SH-SY5Y (cell line): ENCODE data around the gene FCN1.

Source experiments
- GATA2 ChIP-seq: IDR thresholded peaks from 2 replicates; pipeline ENCODE4 v1.6.1; 2011; ENCODE audit warnings: mild to moderate bottlenecking, low read depth, low read length
- GATA3 ChIP-seq: IDR thresholded peaks from 2 replicates; pipeline ENCODE4 v1.6.1; 2011; ENCODE audit warnings: low read depth, mild to moderate bottlenecking, low read length, moderate library complexity

Gene FCN1

GRCh38 chr9:134922066-134922931, 4.6 kb upstream of the FCN1 start:
- TF ChIP-seq GATA2 (no peak), GATA3 (no peak)

- TF ChIP-seq GATA2 (no peak), GATA3 (no peak)
Measured at GRCh38 chr9:134919303-134919702, 1.6 kb upstream of the FCN1 start.

GRCh38 chr9:134918646-134919045, 934 bp upstream of the FCN1 start:
- no peak for TF ChIP-seq GATA3

DNA sequence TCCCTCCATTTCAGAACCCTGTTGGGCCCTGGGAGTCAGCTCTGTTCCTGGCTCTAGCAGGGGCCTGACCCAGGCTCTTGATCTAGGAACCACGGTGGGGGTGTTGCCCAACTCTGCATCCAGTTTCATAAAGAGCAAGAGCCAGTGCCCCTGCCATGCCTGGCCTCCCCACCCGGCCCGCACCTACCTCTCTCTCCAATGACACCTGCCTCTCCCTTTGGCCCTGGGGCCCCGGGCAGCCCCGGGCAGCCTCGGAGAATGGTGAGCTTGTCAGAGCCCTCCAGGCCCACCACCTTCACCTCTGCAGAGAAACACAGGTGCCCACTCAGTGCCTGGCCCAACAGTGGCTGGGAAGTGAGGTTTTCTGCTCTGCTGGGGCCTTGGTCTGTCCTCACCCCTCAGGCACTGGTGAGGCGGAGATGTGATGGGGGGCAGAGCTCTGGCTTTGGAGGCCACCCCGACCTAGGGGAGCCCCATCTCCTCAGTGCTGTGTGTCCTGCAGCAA, 1.5 kb downstream of the FCN1 start:
- TF ChIP-seq GATA3: no peak
- TF ChIP-seq GATA2: no peak

DNA sequence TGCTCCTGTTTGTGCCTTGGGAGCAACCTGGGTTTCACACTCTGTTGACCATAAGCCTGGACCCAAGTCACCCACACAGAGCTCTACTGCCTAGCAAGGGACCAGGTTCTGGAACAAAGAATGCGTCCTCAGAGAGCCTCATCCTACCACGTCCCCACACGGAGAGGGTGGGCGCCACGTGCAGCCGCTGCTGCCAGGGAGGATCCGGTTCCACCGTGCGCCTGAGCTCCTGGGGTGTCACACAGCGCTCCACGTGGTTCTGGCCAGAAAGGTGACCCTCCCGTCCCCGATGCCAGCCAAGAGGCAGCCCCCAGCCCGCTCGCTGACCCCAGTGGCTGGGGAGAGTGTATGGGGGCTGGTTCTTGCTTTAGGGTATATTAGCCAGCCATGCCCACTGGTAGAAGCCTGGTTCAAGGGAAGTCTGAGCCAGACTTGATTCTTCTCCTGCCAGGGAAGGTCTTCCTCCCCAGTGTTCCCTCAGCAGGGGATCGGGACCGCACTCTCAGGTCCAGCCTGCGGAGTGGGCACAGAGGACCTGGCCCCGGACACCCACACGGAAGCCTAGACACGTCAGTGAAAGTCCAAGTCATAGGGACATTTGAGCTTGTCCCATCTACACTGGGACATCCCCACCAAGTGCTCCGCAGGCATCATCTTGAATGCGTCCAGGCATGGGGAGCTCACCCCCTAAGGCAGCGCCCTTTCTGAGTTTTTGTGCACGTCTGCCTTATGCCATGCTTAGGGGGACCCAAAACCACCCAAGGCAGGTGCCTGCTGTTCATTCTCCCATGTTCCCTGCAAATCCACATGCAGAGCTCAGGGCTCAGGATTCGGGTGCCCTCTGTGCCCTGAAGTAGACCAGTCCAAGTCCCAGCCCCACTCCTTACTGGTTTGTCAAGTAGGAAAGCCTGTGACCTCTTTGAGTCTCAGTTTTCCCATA, 2.4 kb downstream of the FCN1 start:
- no peak for TF ChIP-seq GATA2
- TF ChIP-seq GATA3: no peak

DNA sequence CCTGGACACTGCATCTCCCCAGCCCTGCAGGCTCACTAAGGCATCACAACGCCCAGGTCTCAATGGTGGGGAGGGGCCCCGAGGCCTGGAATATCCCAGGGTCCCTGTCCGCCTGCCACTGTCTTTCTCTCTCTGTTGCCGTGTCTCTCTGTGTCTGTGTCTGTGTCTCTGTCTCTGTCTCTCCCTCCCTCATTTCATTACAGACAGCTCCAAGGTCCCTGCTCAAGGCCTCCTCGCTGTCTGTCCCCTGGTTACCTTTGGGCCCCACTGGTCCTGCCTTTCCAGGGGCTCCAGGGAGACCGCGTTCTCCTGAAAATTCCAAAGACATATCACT, 3.2 kb downstream of the FCN1 start:
- no peak for TF ChIP-seq GATA2
- no peak for TF ChIP-seq GATA3

- TF ChIP-seq GATA2: no peak
- TF ChIP-seq GATA3: no peak
Measured at GRCh38 chr9:134913713-134914500, 3.8 kb downstream of the FCN1 start.

DNA sequence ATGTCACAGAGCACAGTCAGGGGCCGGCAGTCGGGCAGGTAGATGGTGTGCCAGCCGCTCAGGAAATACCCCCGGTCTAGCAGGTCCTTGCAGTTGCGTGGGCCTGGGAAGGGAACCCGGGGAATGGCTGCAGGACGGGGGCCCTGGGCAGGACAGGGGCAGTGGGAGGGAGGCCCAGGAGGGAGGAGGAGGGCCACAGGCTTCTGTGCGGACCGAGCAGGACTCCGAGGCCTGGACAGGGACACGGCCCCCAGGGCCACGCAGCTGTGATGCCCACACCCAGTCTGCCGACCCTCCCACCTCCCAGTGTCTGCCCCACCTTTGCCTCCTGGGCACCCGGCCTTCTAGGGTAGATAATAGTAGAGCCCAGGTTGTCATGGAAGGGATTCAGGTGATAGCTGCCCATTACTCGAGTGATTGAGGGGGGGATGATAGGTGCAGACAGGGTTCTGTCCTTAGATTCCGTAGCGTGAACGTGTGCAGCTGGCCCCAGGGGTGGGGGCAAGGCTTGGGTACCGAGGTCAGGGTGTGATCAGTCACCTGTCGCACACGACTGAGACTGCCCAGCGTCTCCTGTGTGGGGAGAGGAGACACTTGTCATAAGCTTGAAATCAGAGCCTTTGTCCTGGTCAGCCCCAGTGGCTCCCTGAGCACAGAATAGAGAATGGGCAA, 4.5 kb downstream of the FCN1 start:
- TF ChIP-seq GATA2: no peak
- no peak for TF ChIP-seq GATA3

GRCh38 chr9:134912126-134912840, 5.4 kb downstream of the FCN1 start:
- TF ChIP-seq GATA2: no peak
- TF ChIP-seq GATA3: no peak

DNA sequence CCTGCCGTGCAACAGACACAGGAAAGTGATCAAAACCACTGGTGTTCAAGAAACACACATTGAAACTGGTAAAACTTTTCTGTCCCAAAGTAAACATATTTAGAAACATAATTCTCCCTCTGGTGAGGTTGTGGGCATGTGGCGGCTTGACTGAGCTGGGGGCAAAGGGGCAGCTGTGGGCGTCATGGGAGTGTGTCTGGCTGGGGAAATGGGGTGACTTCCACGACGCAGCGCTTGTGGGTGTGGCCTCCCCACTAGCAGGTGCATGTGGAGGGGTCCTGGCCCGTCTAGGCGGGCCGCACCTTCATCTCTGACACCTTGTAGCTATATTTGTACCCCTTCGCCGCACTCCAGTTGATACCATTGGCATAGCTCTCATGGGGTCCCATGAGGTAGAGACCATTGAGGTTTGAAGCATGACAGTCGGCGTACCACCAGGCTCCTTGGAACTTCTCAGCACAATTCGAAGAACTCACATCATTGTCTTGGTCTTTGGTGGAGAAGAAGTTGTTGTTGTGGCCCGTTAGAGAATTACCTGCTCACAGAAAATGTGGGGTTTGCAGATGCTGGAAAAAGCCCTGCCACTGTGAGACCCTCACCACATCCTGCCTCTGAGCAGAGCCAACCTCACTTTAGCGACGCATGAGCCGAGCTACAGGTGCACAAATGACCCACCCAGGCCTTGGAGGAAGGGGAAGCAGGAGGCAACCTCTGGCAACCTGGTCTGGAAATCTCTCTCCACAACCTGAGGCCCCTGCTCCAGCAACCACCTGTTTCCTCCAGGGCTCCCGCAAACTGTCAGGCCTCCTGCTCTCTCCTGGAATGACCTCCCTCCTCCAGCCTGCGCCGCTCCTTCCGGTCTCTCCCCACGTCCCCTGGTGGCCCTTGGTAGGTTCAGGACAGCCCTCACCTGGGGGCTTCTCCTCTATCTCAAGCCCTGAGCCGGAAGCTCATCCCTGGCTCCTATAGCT, 7.9 kb downstream of the FCN1 start:
- TF ChIP-seq GATA3 (no peak), GATA2 (no peak)

- no peak for TF ChIP-seq GATA2
- no peak for TF ChIP-seq GATA3
Measured at GRCh38 chr9:134908524-134909309, 9.0 kb downstream of the FCN1 start.
